ENCODE results near the gene C1QTNF8.
"Not testable (repeated sequence)": the region's sequence is repeated elsewhere in the genome, so short reads cannot be mapped to it uniquely, and the experiment has no call there.

C1QTNF8 gene

DNA sequence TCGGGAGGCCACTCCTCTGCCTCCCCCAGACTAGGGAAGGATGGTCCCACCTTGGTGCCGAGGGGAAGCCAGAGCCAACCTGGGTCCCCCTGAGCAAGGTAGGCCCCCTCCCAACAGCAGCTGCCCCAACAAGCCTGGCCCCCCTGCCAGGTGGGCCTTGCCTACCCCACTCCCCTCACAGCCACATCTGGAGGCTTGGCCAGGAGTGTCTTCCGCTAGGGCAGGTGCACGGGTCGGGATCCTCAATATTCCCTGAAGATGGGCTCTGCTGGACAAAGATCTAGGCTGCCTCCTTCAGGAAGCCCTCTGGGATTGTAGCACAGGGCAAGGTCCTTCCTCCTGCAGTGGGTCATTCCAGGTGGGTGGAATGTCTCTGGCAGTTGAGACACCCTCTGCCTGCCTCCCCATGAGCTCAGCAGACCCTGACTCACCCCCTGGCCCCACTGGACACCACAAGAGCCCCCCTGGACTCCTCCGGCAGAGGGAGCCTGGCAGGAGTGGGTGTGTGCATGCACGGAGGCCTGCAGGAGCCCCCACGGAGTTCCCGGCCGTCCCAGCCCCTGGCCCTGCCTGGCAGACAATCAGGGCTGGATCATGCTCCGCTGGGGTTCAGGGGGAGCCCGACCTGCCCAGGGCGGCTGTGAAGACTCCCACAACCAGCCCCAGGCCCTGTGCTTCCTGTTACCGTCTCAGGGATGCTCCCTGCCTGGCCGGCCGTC lies 435 bp downstream of the C1QTNF8 start:
- Histone ChIP-seq H3K4me1 (ENCODE audit: control insufficient read depth, insufficient read depth, low read length) (no peaks in the 10 kb centered on the region), H3K27me3 (ENCODE audit: control insufficient read depth, insufficient read depth, low read length) (no peaks in the 10 kb centered on the region)

DNA sequence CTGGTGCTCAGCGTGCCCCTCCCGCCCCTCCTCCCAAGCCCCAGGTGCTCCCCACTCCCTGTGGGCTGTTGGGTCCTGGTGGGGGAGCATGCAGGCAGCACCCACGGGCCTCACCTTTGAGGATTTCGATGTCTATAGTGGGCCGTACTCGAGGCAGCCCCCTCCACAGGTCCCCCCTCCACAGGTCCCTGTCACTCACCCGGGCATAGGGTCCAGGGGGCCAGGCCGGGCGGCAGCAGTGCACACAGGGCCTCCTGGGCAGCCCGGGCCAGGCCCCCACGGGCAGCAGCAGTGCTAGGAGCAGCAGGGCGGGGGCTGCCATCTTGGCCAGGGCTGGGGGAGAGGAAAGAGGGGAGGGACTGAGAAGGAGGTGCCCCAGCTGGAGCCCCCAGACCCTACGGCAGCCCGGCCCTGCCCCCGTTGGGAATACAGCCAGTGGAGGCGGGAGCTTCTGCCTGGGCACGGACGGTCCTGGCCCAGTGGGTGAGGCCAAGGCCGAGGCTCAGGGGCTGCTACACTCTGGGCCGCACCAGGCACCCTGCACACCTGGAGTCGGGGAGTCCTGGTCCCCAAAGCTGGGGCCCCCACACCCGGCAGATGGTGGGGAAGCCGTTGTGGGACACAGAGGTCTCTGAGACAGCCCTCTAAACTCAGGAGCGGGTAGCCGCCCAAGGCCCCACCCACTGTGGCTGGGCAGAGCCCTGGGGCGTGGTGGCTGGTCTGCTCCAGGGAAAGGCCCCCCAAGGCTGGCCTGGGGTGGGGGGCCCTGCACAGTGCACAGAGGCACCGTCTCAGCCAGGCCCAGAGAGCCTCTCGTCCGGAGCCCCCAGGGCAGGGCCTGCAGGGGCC lies 1.2 kb downstream of the C1QTNF8 start:
- Histone ChIP-seq H3K4me3 (ENCODE audit: low read depth, low read length) (no peak overlapping the region), H3K9me3 (ENCODE audit: control insufficient read depth, insufficient read depth, low read length) (no peaks in the 10 kb centered on the region), H3K36me3 (ENCODE audit: control insufficient read depth, insufficient read depth, low read length) (no peaks in the 10 kb centered on the region), H3K27me3 (ENCODE audit: control insufficient read depth, insufficient read depth, low read length) (no peaks in the 10 kb centered on the region), H3K4me1 (ENCODE audit: control insufficient read depth, insufficient read depth, low read length) (no peaks in the 10 kb centered on the region), H3K9ac (ENCODE audit: low read depth, low read length) (no peak overlapping the region)

More for the DNA sequence above, 435 bp downstream of the C1QTNF8 start:
- H3K9me3 ChIP-seq (ENCODE audit: control insufficient read depth, insufficient read depth, low read length) = no peaks in the 10 kb centered on the region
- no peaks in the 10 kb centered on the region for H3K36me3 ChIP-seq (ENCODE audit: control insufficient read depth, insufficient read depth, low read length)
- H3K4me3 ChIP-seq (ENCODE audit: low read depth, low read length) = no peak overlapping the region
- no peak overlapping the region for H3K9ac ChIP-seq (ENCODE audit: low read depth, low read length)

DNA sequence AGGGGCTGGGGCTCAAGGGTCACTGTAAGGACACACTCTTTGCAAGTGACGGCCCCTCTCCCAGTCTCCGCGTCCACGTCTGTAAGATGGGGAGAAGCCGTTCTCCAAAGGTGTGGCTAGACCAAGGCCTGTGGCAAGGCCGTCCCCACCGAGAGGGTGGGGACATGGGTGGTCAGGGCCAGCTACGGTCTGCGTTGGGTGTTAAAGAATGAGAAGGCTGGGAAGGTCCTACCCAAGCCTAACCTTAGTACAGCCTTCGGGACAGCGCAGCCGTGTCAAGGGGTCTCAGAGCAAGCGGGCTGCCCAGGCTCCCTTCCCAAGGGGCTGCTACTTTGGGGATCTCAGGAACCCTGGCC lies 1.9 kb downstream of the C1QTNF8 start:
- no peak overlapping the region for H3K9ac ChIP-seq (ENCODE audit: low read depth, low read length)
- no peaks in the 10 kb centered on the region for H3K36me3 ChIP-seq (ENCODE audit: control insufficient read depth, insufficient read depth, low read length)
- H3K27me3 ChIP-seq (ENCODE audit: control insufficient read depth, insufficient read depth, low read length) = no peaks in the 10 kb centered on the region
- no peaks in the 10 kb centered on the region for H3K9me3 ChIP-seq (ENCODE audit: control insufficient read depth, insufficient read depth, low read length)
- no peaks in the 10 kb centered on the region for H3K4me1 ChIP-seq (ENCODE audit: control insufficient read depth, insufficient read depth, low read length)
- no peak overlapping the region for H3K4me3 ChIP-seq (ENCODE audit: low read depth, low read length)

DNA sequence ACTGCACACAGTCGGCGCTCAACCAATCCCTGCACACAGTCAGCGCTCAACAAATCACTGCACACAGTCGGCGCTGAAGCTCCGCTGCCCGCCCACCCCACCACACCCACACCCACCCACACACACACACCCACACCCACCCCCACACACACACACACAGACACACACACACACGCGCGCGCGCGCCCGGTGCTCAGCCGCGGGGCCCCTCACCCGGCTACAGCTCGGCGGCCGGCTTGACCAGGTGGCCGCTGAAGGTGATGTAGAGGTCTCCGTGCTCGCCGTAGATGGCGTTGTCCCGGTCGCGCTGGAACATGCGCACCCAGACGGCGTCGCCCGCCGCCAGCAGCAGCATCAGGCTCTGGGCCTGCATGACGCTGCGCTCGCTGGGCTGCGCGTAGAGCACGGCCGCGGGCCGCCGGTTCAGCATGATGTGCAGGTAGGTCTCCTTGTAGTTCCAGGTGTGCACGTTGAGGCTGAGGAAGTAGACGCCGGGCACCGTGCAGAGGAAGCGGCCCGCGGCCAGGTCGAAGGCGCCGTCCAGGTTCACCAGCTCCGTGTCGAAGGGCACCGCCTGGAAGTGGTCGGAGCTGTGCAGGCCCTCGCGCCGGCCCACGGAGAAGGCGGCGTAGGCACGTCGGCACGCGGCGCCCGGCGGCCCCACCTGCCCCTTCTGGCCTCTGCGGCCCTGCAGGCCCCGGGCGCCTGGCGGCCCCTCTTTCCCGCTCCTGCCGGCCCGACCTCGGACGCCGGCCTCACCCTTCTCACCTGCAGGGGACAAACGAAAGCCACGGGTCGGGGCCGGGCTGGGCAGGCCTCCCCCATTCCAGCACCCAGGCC lies 2.5 kb downstream of the C1QTNF8 start:
- Histone ChIP-seq H3K4me1 (ENCODE audit: control insufficient read depth, insufficient read depth, low read length) (no peaks in the 10 kb centered on the region), H3K27me3 (ENCODE audit: control insufficient read depth, insufficient read depth, low read length) (no peaks in the 10 kb centered on the region), H3K4me3 (ENCODE audit: low read depth, low read length) (no peak overlapping the region), H3K36me3 (ENCODE audit: control insufficient read depth, insufficient read depth, low read length) (no peaks in the 10 kb centered on the region), H3K9ac (ENCODE audit: low read depth, low read length) (no peak overlapping the region), H3K9me3 (ENCODE audit: control insufficient read depth, insufficient read depth, low read length) (no peaks in the 10 kb centered on the region)

DNA sequence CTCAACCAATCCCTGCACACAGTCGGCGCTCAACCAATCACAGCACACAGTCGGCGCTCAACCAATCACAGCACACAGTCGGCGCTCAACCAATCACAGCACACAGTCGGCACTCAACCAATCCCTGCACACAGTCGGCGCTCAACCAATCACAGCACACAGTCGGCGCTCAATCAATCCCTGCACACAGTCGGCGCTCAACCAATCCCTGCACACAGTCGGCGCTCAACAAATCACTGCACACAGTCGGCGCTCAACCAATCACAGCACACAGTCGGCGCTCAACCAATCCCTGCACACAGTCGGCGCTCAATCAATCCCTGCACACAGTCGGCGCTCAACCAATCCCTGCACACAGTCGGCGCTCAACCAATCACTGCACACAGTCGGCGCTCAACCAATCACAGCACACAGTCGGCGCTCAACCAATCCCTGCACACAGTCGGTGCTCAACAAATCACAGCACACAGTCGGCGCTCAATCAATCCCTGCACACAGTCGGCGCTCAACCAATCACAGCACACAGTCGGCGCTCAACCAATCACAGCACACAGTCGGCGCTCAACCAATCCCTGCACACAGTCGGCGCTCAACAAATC lies 3.3 kb downstream of the C1QTNF8 start:
- H3K4me3 ChIP-seq (ENCODE audit: low read depth, low read length); H3K9me3 ChIP-seq (ENCODE audit: control insufficient read depth, insufficient read depth, low read length); H3K9ac ChIP-seq (ENCODE audit: low read depth, low read length); H3K36me3 ChIP-seq (ENCODE audit: control insufficient read depth, insufficient read depth, low read length); H3K27me3 ChIP-seq (ENCODE audit: control insufficient read depth, insufficient read depth, low read length); H3K4me1 ChIP-seq (ENCODE audit: control insufficient read depth, insufficient read depth, low read length): not testable (repeated sequence)

DNA sequence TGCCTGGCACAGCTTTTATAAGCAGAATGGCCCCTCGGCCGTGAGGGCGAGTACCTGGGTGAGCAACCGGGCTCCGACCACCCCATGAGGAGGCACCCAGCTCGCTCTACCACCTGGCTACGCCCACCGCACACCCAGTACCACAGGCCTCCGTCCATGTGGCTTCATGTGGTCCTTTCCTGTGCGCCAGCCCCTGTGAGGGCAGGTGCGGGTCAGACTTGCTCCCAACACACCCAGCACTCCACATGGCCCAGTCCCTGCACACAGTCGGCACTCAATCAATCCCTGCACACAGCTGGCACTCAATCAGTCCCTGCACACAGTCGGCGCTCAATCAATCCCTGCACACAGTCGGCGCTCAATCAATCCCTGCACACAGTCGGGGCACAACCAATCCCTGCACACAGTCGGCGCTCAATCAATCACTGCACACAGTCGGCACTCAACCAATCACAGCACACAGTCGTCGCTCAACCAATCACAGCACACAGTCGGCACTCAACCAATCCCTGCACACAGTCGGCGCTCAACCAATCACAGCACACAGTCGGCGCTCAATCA lies 4.0 kb downstream of the C1QTNF8 start:
- no peaks in the 10 kb centered on the region for H3K27me3 ChIP-seq (ENCODE audit: control insufficient read depth, insufficient read depth, low read length)
- no peak overlapping the region for H3K9ac ChIP-seq (ENCODE audit: low read depth, low read length)
- H3K36me3 ChIP-seq (ENCODE audit: control insufficient read depth, insufficient read depth, low read length) = no peaks in the 10 kb centered on the region
- H3K4me1 ChIP-seq (ENCODE audit: control insufficient read depth, insufficient read depth, low read length) = no peaks in the 10 kb centered on the region
- no peak overlapping the region for H3K4me3 ChIP-seq (ENCODE audit: low read depth, low read length)
- H3K9me3 ChIP-seq (ENCODE audit: control insufficient read depth, insufficient read depth, low read length) = no peaks in the 10 kb centered on the region

DNA sequence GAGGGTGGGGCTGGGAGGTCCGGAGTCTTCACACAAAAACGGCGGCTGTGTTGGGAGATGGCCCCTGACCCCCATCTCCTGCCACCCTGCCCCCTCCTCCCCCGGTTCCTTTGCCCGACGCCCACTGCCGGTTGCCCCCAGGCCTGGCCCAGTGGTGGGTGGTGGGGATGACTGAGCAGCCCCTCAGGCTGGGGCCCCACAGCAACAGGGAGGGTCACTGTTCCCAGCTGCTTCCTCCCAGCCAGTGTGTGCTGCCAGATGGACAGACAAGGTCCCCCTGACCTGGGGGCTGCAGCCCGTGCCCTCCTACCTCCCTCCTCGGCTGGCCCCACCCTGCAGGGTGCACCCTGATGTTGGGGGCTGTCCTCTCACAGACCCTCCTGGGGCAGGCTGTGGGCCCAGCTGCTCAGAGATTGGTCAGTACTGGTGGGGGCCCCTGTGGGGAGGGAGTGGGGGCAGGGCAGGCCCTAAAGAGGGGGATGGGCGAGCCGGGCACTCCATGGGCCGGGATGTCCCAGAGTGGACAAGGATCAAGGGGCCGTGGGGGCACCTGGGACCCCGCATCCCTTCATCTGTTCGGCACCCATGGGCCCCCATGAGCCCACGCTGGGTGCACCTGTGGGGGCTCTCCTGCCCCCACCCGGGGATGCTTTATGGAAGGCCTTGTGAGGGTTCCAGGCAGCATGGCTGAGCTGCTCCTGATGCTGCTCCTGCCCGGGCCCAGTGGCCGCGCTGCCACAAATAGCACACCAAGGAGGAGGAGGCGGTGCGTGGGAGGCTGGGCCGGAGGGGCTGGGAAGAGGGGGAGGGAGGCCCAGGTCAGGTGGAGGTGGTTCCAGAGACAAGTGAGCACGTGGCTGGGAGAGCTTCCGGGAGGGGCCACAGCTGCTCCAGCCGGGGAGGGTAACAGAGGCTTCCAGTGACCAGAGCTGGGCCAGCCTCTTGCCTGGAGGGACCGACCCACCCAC lies 5.1 kb downstream of the C1QTNF8 start:
- no peaks in the 10 kb centered on the region for H3K27me3 ChIP-seq (ENCODE audit: control insufficient read depth, insufficient read depth, low read length)
- no peaks in the 10 kb centered on the region for H3K4me1 ChIP-seq (ENCODE audit: control insufficient read depth, insufficient read depth, low read length)
- H3K9ac ChIP-seq (ENCODE audit: low read depth, low read length) = no peak overlapping the region
- H3K4me3 ChIP-seq (ENCODE audit: low read depth, low read length) = no peak overlapping the region
- H3K36me3 ChIP-seq (ENCODE audit: control insufficient read depth, insufficient read depth, low read length) = no peaks in the 10 kb centered on the region
- H3K9me3 ChIP-seq (ENCODE audit: control insufficient read depth, insufficient read depth, low read length) = no peaks in the 10 kb centered on the region

- H3K4me1 ChIP-seq (ENCODE audit: control insufficient read depth, insufficient read depth, low read length) = no peaks in the 10 kb centered on the region
- H3K9me3 ChIP-seq (ENCODE audit: control insufficient read depth, insufficient read depth, low read length) = no peaks in the 10 kb centered on the region
- no peak overlapping the region for H3K9ac ChIP-seq (ENCODE audit: low read depth, low read length)
- H3K36me3 ChIP-seq (ENCODE audit: control insufficient read depth, insufficient read depth, low read length) = no peaks in the 10 kb centered on the region
- H3K27me3 ChIP-seq (ENCODE audit: control insufficient read depth, insufficient read depth, low read length) = no peaks in the 10 kb centered on the region
- H3K4me3 ChIP-seq (ENCODE audit: low read depth, low read length) = no peak overlapping the region
Measured at GRCh38 chr16:1089822-1090619, 6.0 kb downstream of the C1QTNF8 start.

GRCh38 chr16:1089439-1089821 lies 6.6 kb downstream of the C1QTNF8 start:
- Histone ChIP-seq H3K27me3 (ENCODE audit: control insufficient read depth, insufficient read depth, low read length) (no peaks in the 10 kb centered on the region), H3K4me3 (ENCODE audit: low read depth, low read length) (no peak overlapping the region)

More at GRCh38 chr16:1089439-1089821, 6.6 kb downstream of the C1QTNF8 start:
- Histone ChIP-seq H3K9ac (ENCODE audit: low read depth, low read length) (no peak overlapping the region), H3K4me1 (ENCODE audit: control insufficient read depth, insufficient read depth, low read length) (no peaks in the 10 kb centered on the region), H3K9me3 (ENCODE audit: control insufficient read depth, insufficient read depth, low read length) (no peaks in the 10 kb centered on the region), H3K36me3 (ENCODE audit: control insufficient read depth, insufficient read depth, low read length) (no peaks in the 10 kb centered on the region)
